ENCODE measurements around the gene POU2F2. TPM values are rescaled to one million over a fixed set of nuclear protein-coding genes. Genes with fewer than 3 reads are reported as not detected.
"Not testable (repeated sequence)": the region's sequence is repeated elsewhere in the genome, so short reads cannot be mapped to it uniquely, and the experiment has no call there.

POU2F2 gene
- total RNA-seq, 1 experiment from 2014 or later: 2.4 TPM

DNA sequence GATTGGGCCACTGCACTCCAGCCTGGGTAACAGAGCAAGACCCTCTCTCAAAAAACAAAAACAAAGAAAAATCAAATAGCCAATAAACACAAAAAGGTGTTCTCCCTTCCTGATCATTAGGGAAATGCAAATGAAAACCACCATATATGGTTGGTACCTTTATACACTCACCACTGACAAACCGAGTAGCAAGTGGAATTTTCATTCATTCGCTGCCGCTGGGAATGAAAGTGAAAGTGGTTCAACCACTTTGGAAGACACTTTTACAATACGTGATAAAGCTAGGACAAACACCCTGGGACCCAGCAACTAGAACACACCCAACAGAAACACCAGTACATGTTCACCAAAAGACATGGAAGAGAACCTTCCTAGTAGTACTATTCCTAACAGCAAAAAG, 83.3 kb downstream of the POU2F2 start:
- ChIA-PET CTCF (no interaction called here), POLR2A (ENCODE audit: unreplicated experiment) (no interaction called here)
- no TSS peak for BruUV-seq (replicated peaks)
- ATAC-seq: no peak
- H3K4me1 ChIP-seq (ENCODE audit: insufficient read depth, low read length): peaks cover 36% of the 10 kb centered on the region
- 0 out of 2 replicates have a peak overlapping the region, but pooled peaks have one; percentile 22 for H3K9ac ChIP-seq (ENCODE audit: low read length)
- H3K4me3 ChIP-seq (ENCODE audit: low read length): peak overlapping the region; percentile 70
- H3K4me2 ChIP-seq (ENCODE audit: low read length): peak overlapping the region; percentile 86
- no peak for TF ChIP-seq EZH2 (IDR thresholded peaks at IDR 0.05; ENCODE audit: low read length, unreplicated experiment)
- TF ChIP-seq, protein P1, sequence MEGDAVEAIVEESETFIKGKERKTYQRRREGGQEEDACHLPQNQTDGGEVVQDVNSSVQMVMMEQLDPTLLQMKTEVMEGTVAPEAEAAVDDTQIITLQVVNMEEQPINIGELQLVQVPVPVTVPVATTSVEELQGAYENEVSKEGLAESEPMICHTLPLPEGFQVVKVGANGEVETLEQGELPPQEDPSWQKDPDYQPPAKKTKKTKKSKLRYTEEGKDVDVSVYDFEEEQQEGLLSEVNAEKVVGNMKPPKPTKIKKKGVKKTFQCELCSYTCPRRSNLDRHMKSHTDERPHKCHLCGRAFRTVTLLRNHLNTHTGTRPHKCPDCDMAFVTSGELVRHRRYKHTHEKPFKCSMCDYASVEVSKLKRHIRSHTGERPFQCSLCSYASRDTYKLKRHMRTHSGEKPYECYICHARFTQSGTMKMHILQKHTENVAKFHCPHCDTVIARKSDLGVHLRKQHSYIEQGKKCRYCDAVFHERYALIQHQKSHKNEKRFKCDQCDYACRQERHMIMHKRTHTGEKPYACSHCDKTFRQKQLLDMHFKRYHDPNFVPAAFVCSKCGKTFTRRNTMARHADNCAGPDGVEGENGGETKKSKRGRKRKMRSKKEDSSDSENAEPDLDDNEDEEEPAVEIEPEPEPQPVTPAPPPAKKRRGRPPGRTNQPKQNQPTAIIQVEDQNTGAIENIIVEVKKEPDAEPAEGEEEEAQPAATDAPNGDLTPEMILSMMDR (conservative IDR thresholded peaks at IDR 0.05; ENCODE audit: low read depth, low read length): no peak
- no peak for TF ChIP-seq EZH2phosphoT487 (IDR thresholded peaks at IDR 0.05; ENCODE audit: borderline replicate concordance, low read length)
- DNase-seq: peak; percentile 52
- intact Hi-C loops (cut with micrococcal nuclease): no loop called here
- H3K9me2 ChIP-seq (replicated peaks; ENCODE audit: low read length): no peaks in the 10 kb centered on the region
- H3K79me2 ChIP-seq (ENCODE audit: low read length): no peaks in the 10 kb centered on the region
- H3K27me3 ChIP-seq (ENCODE audit: low read length): no peaks in the 10 kb centered on the region
- H3K9me3 ChIP-seq (ENCODE audit: low read length): no peaks in the 10 kb centered on the region
- no peaks in the 10 kb centered on the region for H4K20me1 ChIP-seq (ENCODE audit: low read length)
- H3K27ac ChIP-seq (ENCODE audit: low read length): no peak overlapping the region; the same call in 1 of the 2 replicates
- no peaks in the 10 kb centered on the region for H3K36me3 ChIP-seq (ENCODE audit: low read depth, low read length)
- no peaks in the 10 kb centered on the region for H3F3A ChIP-seq (ENCODE audit: low read length, unreplicated experiment)
- peak overlapping the region; percentile 87 for H2AFZ ChIP-seq (ENCODE audit: low read length)

DNA sequence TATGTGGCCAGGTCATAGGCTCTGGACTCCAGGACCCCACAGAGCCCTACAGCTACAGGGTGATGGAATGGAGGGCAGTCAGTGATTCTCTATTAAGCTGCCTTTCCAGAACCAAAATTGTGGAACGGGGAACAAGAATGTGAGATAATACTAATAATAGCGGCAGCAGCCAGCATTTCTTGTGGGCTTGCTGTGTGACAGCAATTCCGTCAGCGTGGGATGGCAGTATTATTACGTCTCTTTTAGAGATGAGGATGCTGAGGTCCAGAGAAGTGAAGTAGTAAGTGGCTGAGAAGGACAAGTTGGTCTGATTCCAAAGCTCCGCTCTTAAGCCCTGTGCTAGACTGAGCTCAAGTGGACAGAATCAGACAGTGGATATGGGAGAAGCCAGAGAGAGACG, 86.7 kb downstream of the POU2F2 start:
- DNase-seq: no peak
- Histone ChIP-seq H3K4me2 (ENCODE audit: low read length) (no peak overlapping the region), H3F3A (ENCODE audit: low read length, unreplicated experiment) (no peaks in the 10 kb centered on the region), H3K27me3 (ENCODE audit: low read length) (no peaks in the 10 kb centered on the region), H3K9me2 (replicated peaks; ENCODE audit: low read length) (no peaks in the 10 kb centered on the region), H3K36me3 (ENCODE audit: low read depth, low read length) (no peaks in the 10 kb centered on the region), H3K9me3 (ENCODE audit: low read length) (no peaks in the 10 kb centered on the region), H3K27ac (ENCODE audit: low read length) (no peak overlapping the region), H2AFZ (ENCODE audit: low read length) (no peak overlapping the region), H3K4me1 (ENCODE audit: insufficient read depth, low read length) (peaks cover 5% of the 10 kb centered on the region), H4K20me1 (ENCODE audit: low read length) (no peaks in the 10 kb centered on the region), H3K79me2 (ENCODE audit: low read length) (no peaks in the 10 kb centered on the region), H3K4me3 (ENCODE audit: low read length) (no peak overlapping the region), H3K9ac (ENCODE audit: low read length) (no peak overlapping the region)
- POLR2A ChIA-PET (ENCODE audit: unreplicated experiment): no interaction called here
- TF ChIP-seq EZH2 (IDR thresholded peaks at IDR 0.05; ENCODE audit: low read length, unreplicated experiment) (no peak), EZH2phosphoT487 (IDR thresholded peaks at IDR 0.05; ENCODE audit: borderline replicate concordance, low read length) (no peak)
- TF ChIP-seq, protein P1 (conservative IDR thresholded peaks at IDR 0.05; ENCODE audit: low read depth, low read length): no peak
- no TSS peak for BruUV-seq (replicated peaks)
- intact Hi-C loops (cut with micrococcal nuclease): no loop called here
- CTCF ChIA-PET: no interaction called here
- no peak for ATAC-seq

DNA sequence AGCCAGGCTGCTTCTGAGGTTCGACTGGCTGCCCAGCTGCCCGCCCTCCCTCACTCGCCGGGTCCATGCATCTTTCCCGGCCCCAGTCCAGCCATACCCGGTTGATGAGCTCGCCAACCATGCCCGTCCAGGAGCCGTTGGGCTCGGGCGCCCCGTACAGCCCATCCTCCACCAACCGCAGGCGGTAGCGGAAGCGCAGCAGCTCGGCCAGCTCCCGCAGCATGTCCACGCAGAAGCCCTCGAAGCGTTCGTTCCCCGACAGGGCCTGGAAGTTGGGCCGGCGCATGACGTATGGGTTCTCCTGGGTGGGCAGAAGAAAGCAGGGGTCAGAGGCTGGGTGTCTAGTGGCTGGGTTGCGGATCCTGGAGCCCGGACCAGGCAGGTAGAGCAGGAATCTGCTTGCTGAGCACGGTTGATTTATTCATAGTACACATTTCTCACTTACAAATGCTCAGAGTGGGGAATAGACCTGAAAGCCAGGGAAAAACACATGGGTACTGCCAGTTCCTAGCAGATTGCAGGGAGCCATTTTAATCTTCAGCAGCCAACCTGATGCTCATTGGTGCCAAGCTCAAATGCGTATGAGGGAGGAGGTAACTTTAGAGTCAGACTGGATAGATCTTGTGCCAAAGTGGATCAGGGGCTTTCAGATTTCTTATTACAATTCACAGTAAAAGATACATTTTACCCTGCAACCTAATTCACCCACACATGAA, 89.6 kb downstream of the POU2F2 start:
- H3F3A ChIP-seq (ENCODE audit: low read length, unreplicated experiment): no peaks in the 10 kb centered on the region
- no peak overlapping the region for H3K4me2 ChIP-seq (ENCODE audit: low read length)
- BruUV-seq (replicated peaks): no TSS peak
- no peaks in the 10 kb centered on the region for H3K79me2 ChIP-seq (ENCODE audit: low read length)
- no peak for ATAC-seq
- H4K20me1 ChIP-seq (ENCODE audit: low read length): no peaks in the 10 kb centered on the region
- intact Hi-C loops (cut with micrococcal nuclease): no loop called here
- DNase-seq: no peak
- H3K9ac ChIP-seq (ENCODE audit: low read length): no peak overlapping the region
- H3K9me3 ChIP-seq (ENCODE audit: low read length): no peaks in the 10 kb centered on the region
- H2AFZ ChIP-seq (ENCODE audit: low read length): no peak overlapping the region
- H3K4me3 ChIP-seq (ENCODE audit: low read length): no peak overlapping the region
- H3K4me1 ChIP-seq (ENCODE audit: insufficient read depth, low read length): no peaks in the 10 kb centered on the region
- TF ChIP-seq EZH2 (IDR thresholded peaks at IDR 0.05; ENCODE audit: low read length, unreplicated experiment): no peak
- TF ChIP-seq EZH2phosphoT487 (IDR thresholded peaks at IDR 0.05; ENCODE audit: borderline replicate concordance, low read length): no peak
- TF ChIP-seq, protein P1 (conservative IDR thresholded peaks at IDR 0.05; ENCODE audit: low read depth, low read length): no peak
- H3K36me3 ChIP-seq (ENCODE audit: low read depth, low read length): no peaks in the 10 kb centered on the region
- H3K27ac ChIP-seq (ENCODE audit: low read length): no peak overlapping the region
- H3K27me3 ChIP-seq (ENCODE audit: low read length): no peaks in the 10 kb centered on the region
- no peaks in the 10 kb centered on the region for H3K9me2 ChIP-seq (replicated peaks; ENCODE audit: low read length)
- CTCF ChIA-PET: no interaction called here
- POLR2A ChIA-PET (ENCODE audit: unreplicated experiment): no interaction called here

DNA sequence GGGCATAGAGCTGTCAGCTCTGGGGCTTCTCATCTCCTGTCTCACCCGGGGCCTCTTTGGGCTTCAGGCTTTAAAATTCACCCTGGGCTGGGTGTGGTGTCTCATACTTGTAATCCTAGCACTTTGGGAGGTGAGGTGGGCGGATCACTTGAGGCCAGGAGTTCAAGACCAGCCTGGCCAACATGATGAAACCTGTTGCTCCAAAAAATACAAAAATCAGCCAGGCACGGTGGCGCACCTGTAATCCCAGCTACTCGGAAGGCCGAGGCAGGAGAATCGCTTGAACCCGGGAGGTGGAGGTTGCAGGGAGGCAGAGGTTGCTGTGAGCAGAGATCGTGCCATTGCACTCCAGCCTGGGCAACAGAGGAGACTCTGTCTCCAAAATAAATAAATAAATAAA, 91.8 kb downstream of the POU2F2 start:
- H3K27ac ChIP-seq (ENCODE audit: low read length); H2AFZ ChIP-seq (ENCODE audit: low read length); H3F3A ChIP-seq (ENCODE audit: low read length, unreplicated experiment); H3K27me3 ChIP-seq (ENCODE audit: low read length); ATAC-seq; H3K4me2 ChIP-seq (ENCODE audit: low read length); CTCF ChIA-PET; H3K9me2 ChIP-seq (replicated peaks; ENCODE audit: low read length); H3K79me2 ChIP-seq (ENCODE audit: low read length); H3K9me3 ChIP-seq (ENCODE audit: low read length); DNase-seq; H3K36me3 ChIP-seq (ENCODE audit: low read depth, low read length); H4K20me1 ChIP-seq (ENCODE audit: low read length); BruUV-seq (replicated peaks); H3K9ac ChIP-seq (ENCODE audit: low read length); intact Hi-C loops (cut with micrococcal nuclease); H3K4me1 ChIP-seq (ENCODE audit: insufficient read depth, low read length); H3K4me3 ChIP-seq (ENCODE audit: low read length); POLR2A ChIA-PET (ENCODE audit: unreplicated experiment): not testable (repeated sequence)
